GM21528 (cell line): Measurements from ENCODE around the gene HLA-DQB2.
"Not testable (repeated sequence)": the region's sequence is repeated elsewhere in the genome, so short reads cannot be mapped to it uniquely, and the experiment has no call there.

Experiments used
- ATAC-seq: cut with Tn5 transposase; IDR thresholded peaks from one replicate; pipeline ENCODE4 v1.9.1; 2021; ENCODE audit warnings: mild to moderate bottlenecking, moderate library complexity; ENCODE audit not compliant: unreplicated experiment, low FRiP score

Gene HLA-DQB2

GRCh38 chr6:32752580-32752979 lies 10.8 kb downstream of the HLA-DQB2 start:
- ATAC-seq: no peak

GRCh38 chr6:32745649-32746048 lies 17.7 kb downstream of the HLA-DQB2 start:
- ATAC-seq: not testable (repeated sequence)

GRCh38 chr6:32744776-32745175 lies 18.6 kb downstream of the HLA-DQB2 start:
- no peak for ATAC-seq

- ATAC-seq: no peak
Measured at GRCh38 chr6:32742374-32742773, 21.0 kb downstream of the HLA-DQB2 start.

GRCh38 chr6:32741031-32741960 lies 22.0 kb downstream of the HLA-DQB2 start, which contains the start of gene HLA-DQA2:
Gene HLA-DQA2 (plus strand): TSS chr6:32741391. CDS start chr6:32741444, 53 bp downstream.
- ATAC-seq: no peak

GRCh38 chr6:32738126-32738525 lies 25.2 kb downstream of the HLA-DQB2 start:
- no peak for ATAC-seq

- no peak for ATAC-seq
Measured at GRCh38 chr6:32718879-32719278, 44.5 kb downstream of the HLA-DQB2 start.

GRCh38 chr6:32716396-32716795 lies 46.9 kb downstream of the HLA-DQB2 start:
- no peak for ATAC-seq

GRCh38 chr6:32713241-32713640 lies 50.1 kb downstream of the HLA-DQB2 start:
- ATAC-seq: no peak

GRCh38 chr6:32709625-32710024 lies 53.7 kb downstream of the HLA-DQB2 start:
- no peak for ATAC-seq
